HG03571 (cell line): ENCODE results near the gene TTLL11.

Experiments used
- ATAC-seq: cut with Tn5 transposase; IDR thresholded peaks from one replicate; pipeline ENCODE4 v1.9.1; 2021; ENCODE audit not compliant: unreplicated experiment

TTLL11 gene

DNA sequence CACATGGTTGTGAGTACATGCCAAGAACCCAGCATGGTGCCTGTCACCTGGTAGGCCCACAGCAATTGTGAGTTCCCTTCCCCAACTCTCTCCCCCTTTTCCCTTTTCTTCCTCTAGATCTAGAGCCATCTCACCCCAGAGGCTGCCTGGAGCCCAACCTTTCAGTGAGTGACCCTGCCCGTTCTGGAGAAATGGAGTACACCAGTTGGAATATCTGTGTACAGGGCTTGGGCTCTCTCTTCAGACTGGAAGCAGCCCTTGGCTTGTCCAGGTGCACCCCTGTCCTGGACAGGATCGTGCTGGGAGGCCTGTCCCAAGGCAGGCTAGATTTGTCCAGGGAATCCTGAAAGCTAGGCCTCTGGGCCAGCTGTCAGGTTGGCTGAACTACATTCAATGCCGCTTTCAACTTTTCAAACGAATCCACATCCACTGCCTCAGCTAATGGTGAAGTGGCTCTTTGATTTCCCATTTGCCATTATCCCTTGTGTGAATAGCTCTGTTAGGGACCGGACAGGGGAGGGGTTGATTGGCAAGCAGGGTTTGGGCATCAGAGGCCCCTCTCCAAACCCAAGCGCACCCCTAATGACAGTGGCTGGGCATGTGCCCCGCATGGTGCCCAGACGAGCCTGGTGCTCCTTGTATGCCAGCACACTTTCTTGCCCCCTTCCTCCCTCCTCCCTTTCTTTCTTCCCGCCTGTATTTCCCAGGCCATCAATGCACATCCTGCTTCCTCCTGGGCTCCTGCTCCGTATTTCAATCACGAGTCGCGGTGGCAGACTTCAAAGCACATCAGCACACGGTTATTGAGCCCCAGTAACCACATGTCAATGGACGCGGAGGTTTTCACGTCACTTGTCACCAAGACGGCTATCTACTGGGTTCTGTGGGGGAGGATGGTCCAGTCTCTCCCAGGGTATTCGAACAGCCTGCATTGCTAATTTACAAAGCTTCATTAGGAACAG lies 230.5 kb downstream of the TTLL11 start:
- ATAC-seq = no peak

DNA sequence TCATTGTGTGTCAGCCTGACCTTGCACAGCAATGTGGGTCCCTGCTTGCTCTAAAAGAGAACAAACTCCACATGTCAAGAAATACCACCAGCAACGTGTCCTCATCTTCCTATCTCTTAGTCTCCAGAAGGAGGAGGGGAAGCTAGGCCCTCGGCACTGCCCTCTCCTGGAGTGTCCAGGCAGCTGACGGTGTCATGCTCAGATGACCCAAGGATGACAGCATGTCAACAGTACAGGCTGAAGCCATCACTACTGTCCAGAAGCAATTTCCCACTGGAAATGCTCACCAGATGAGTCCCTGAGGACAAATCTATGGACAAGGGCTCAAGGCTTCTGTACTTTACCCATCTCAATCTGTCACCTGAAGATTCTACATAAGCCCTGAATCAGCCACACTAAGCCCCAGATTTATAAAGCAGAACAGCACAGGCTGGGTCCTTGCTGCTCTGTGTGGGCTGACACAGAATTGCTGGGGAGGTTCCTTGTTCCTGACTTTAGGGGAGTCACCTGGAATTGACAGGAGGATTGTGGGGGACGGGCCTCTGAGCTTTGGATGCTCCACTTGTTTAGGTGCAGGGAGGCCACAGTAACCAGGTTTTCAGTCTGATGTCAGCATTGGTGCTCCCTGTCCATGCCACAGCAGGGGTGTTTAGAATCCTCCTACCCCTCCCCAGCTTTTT lies 231.5 kb downstream of the TTLL11 start:
- no peak for ATAC-seq

DNA sequence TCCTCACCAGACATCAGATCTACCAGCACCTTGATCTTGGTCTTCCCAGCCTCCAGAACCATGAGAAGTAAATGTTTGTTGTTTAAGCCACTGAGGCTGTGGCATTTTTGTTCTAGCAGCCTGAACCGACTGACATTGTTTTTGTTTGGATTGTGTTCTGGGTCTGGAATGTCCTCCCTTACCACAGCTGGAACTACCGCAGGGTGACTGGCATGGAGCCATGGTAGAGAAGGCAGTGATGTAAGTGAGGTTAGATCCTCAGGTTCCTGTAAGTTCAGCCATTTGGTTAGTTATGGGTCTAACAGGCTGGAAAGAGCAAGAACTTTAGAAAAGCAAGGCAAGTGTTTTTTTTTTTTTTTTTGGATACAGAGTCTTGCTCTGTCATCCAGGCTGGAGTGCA lies 232.4 kb downstream of the TTLL11 start:
- ATAC-seq = no peak

DNA sequence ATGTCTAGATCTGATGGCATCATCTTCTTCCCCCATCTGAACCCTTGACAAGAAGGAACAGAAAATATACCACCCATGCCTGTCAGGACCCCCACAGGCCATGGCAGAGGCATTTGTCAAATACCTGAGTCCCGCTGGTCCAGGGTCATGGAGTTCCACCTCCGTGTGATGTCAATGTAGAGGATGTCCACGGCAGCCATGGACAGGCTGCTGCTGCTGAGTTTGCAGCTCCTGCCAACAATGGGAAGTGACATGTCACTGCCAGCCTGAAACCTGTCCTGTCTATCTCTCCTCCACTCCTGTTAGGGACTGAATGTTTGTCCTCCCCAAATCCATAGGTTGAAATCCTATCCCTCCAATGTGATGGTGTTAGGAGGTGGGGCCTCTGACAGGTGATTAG lies 232.9 kb downstream of the TTLL11 start:
- ATAC-seq = no peak

DNA sequence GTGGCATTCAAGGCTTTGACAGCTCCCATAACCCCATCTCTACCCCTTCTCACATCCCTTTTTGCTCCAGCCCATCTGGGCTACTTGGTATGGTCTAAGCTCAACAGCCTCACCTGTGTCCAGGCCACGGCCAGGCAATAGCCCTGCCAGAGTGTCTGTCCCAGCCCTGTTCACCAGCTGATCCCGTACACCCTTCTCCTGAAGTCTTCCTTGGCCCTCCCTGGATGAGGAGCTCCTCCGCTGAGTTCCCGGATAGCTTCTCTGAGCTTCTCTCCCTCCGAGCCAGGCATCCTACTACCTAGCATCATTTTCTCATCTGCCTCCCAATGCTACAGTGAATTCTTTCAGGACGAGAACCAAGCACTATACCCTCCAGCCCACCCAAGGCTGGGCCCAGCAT lies 233.5 kb downstream of the TTLL11 start:
- no peak for ATAC-seq

DNA sequence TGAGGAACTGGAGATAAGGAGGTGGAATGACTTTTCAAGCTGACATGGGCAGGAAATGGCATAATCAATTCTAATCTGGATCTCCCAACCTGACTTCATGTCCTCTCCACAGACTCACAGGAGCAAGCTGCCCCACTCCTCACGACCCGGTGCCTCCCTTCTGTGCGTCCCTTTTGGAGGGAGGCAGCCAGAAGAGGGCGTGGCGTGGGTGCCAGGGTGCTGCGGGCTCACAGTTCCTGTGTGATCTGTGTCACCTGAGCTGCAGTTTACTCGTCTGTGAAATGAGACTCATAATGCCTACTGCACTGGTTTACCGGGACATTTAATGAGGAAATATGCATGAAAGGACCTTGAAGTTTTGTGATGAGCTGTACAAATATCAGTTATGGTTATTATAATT lies 234.3 kb downstream of the TTLL11 start:
- no peak for ATAC-seq

DNA sequence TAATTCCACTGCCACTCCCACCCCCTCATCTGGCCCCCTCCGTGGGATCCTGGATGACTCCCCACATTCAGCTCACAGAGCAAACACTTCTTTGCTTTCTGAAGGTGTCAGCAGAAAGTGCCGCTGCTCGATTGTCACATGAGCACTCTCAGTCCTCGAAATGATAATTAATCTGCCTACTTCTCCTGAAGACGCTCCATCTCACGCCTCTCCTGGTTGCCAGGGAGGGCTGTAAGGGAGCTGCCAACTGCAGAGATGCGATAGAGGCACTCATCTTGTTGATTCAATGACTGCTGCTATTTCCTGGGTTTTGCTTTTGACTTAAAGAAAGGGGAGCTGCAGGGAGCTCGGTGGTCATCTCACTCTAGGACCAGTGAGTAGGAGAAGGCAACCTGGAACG lies 235.2 kb downstream of the TTLL11 start:
- ATAC-seq = no peak

DNA sequence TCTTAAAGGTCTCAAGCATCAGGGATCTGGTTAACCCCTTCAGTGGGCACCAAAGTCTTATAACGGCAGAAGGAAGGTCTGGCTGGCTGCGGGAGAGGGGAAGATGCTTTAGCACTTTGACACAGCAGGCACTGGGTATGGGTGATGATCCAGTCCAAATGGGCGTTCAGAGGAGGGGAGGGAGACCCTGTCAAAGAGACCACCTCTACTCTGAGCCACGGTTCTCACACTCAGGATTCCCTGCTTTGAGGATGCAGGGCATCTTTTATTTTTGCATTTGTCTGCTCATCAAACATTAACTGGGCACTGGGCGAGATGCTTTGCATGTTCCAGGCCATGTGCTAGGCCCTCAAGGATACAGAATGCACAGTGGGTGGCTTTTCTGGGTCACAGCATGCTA lies 237.6 kb downstream of the TTLL11 start:
- ATAC-seq = no peak

DNA sequence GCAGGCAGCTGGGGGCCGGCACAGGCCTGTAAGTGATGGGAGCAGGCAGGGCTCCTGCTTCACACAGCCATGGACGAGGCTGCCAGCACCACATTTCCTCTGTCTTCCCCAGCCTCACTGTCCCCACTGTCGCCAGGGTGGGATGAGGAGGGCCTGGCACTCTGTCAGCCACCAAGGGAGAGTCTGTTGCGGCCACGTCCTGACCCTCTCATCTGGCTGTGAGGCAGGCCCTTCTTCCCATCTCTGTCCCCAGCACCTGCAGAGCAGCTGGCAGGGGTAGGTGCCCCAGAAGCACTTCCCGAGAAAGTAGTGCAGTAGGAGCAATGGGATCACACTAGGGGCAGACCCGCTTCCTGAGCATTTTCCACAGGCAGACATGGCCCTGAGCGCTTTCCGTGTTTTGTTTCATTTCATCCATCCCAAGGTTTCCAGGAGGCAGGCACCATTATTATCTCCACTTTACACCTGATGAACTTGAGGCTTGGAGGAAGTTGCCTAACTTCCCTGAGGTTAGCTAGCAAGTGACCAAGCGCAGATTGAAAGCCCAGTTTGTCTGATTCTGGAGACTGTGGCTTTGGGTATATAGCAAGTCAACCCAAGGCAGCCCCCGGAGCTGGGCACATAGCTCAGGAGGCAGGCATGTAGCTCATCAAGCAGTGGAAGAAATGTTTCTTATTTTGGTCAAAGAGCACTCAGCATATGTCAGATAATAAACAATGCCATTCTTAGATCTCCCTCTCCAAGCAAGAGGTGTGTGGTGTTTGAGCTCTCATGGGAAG lies 239.3 kb downstream of the TTLL11 start:
- ATAC-seq = no peak

DNA sequence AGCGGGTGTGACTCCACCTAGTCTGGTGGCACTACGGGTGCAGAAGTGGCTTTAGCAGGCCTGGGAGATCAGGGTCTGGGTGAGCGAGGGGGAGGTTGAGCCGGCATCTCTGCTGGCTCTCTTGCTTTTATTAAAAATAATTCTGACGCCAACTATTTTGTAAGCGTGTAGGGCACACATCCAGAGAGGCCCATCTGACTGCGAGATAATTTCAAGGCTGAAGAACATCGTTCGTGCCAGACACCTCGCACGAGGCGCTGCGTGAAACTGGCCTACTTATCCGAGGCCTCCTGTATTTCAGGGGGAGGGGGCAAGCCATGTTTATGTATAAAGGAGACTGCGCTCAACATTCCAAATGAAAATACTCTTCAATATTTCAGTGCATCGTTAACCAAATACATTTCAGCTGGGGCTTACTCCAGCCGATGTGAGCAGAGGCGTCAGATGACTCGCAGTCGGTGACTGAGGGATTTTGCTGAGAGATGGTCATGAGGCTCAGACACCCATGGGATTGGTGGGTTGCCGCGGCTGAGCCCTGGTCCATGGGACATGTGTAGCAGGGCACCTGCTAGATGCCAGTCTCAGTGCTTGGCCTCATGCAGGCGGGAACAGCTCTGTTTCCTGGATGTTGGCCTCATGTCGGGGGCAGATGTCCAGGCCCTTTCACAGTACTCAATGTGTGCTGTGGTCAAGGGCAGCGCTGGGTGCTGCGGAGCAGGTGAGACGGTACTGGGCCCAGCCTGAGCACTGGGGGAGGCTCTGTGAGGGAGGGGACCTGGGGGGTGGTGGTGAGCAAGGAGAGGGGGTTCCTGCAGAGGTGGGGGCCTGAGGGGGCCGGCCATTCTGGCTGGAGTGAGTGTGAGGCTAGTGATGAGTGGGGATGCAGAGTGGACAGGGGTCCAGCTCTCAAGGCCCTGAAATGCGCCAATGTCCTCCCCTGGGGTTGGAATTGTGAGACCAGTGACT lies 240.2 kb downstream of the TTLL11 start:
- ATAC-seq = no peak

DNA sequence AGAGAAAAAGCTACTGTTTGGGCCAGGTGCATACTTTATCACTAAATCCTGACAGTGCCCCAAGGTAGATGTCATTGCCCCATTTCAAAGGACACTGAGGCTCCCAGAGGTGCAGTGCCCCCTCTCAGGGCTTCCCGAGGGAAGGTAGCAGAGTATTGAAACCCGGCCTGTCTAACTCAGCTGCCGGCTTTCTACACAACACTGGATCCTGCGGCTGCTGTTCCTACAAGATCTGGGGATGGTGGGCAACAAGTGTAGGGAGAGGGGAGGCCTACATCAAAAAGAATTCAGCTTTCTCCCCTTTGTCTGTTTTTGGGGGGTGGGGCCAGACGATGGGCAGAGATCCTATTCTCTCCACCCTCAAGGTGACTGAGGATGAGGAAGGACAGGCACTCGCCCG lies 240.9 kb downstream of the TTLL11 start:
- ATAC-seq = no peak

DNA sequence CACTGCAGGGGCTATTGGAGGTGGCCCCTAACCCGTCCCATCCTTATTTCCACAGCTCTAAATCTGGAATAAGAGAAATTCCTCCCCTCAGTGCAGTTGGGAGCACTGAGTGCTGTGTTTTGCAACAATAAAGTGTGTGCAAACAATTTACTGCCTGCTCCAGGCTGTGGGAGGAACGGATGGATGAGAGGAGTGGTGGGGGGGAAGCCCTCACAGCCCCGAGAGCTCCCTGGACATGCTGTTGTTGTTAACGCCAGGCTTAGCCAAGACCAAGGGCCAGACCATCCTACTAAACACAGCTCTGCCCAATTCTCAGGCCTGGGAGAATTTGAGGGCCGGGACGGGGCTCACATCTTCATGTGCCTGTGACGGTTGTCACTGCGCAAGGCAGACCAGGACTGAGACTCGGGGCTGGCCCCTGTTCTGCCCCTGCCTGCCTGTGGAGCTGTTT lies 241.4 kb downstream of the TTLL11 start:
- no peak for ATAC-seq

DNA sequence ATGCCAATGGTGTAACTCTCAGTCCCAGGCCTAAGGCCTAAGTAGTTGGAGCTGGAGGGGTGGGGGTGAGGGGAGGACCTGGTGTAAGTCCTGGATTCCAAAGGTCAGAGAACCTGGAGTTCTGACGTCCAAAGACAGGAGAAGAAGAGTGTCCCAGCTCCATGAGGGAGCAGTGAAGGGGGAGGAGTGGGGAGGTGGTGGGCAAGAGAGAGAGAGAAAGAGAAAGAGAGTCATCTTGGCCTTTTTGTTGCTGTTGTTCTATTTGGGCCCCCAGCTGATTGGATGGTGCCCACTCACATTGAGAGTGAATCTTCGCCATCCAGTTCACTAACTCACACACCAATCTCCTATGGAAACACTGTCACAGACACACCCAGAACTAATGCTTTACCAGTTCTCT lies 242.7 kb downstream of the TTLL11 start:
- ATAC-seq = no peak

DNA sequence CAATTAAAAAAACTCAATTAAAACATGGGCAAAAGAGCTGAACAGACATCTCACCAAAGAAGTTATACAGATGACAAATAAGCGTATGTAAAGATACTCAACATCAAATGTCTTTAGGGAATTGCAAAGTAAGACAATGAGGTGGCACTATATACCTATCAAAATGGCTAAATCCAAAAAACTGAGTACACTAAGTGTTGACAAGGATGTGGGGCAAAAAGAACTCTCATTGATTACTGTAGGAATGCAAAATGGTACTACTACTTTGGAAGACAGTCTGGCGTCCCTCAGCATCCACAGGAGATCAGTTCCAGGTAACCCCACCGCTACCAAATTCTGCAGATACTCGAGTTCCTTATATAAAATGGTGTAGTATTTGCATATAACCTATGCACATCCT lies 243.6 kb downstream of the TTLL11 start:
- no peak for ATAC-seq

DNA sequence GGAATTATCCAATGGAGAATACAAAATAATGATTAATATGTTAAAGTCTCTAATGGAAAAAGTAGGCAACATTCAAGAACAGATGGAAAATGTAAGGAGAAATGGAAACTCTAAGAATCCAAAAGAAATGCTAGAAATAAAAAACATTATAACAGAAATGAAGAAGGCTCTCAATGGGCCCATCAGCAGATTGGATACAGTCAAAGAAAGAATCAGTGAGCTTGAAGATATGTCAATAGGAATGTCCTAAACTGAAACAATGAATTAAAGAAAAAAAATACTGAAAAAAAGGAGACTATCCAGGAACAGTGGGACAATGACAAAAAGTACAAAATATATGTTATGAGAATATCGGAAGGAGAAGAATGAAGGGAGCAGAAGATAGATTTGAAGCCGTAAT lies 248.5 kb downstream of the TTLL11 start:
- no peak for ATAC-seq

DNA sequence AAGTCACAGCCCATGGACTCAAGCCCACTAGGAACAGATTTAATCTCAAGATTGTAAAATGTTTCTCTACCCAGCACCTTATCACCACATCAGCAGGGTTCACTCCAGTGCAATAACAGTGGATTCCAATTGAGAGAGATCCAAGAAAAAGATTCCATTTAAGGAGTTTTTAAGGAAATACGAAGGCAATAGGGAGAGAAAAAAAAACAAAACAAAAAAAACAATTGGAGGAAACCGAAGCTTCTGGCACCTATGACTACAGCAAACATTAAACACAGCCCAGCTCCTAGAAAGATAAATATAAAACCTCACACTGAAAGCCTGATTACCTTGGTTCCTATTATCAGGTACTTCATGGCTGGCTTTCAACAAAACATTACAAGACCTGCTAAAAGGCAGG lies 249.0 kb downstream of the TTLL11 start:
- ATAC-seq = no peak

DNA sequence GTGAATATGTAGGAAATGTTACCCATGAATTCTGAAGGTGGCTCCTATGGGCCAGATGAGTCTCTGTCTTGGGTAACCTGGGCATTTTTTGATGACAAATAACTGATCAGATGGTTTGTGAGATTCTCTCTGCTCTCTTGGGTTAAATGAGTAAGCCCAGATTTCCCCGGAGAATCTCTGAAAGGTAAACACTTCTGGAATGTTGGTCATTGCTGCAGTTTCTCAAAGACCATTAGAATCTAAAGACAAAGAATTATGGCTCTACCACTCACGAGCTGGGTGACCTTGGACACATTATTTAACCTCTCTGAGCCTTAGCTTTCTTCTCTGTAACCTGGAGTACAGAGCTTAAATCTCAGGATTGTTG lies 250.5 kb downstream of the TTLL11 start:
- ATAC-seq = no peak

DNA sequence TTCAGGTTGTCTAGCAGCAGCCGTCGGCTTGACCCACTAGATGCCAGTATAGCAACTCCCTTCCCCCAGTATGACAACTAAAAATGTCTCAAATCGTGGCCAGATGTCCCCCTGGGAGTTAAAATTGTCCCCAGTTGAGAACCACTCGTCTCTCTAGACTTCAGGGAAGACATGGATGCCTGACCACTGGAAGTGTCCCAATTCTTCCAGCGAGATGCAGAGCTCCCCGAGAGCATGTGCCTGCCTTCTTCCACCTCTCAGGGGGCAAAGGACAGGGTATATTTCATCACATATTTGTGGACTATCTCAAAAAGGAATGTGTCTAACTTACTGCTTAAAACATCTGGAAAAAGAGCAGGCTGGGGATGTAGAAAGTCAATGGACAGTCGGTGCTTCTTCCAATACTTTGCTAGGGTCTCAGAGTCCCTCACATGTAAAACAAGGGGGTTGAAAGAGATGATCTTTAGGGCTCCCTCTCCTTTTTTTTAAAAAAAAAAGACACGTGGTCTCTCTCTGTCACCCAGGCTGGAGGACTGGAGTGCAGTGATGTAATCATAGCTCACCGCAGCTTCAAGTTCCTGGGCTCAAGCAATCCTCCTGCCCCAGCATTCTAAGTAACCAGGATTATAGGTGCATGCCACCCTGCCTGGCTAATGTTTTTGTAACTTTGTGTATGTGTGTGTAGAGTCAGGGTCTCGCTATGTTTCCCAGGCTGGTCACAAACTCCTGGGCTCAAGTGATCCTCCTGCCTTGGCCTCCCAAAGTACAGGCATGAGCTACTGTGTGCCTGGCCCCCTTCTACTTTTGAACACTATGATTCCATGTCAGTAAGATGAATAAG lies 251.1 kb downstream of the TTLL11 start:
- ATAC-seq = no peak
